Epidermal melanocyte (primary cell): Measurements from ENCODE around the gene KCNJ16.

ENCODE experiments used
- DNase-seq: peaks from one replicate; pipeline ENCODE4 v3.0.0; 2011; ENCODE audit warnings: low spot score; ENCODE audit not compliant: insufficient read length

The KCNJ16 gene

DNA sequence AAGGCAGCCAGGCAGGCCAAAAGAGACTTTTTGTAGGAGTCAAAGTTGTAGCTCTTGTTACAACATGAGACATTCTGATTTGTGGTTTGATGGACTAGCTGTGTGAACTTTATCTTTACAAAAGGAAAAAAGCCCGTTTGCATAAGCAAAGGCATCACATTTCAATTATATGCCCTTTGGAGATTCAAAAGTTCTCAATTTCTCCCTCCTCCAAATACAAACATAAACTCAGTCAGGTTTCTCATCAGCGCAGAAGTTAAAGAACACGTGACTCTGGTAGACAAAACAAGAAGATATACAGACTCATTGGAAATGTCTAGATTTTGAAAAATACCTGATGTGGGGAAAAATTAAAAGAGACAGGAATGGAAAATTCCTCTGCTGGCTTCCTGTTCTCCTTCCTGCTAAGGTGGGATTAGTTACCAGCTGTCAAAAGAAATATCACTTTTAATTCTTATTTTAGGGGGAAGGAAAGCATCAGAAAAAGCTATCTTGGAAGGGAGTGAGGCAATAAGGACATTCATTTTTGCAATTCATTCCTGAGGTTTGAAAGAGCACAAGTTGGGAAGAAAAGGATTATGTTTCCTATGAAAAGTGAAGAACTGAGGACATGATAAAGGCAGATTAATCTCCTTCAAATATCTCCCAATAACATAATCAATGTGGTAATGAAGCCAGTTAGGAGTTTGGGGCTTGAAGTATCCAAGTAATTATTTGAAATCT, 4.6 kb upstream of the KCNJ16 start:
- no peak for DNase-seq

GRCh38 chr17:70071127-70071526, 3.9 kb upstream of the KCNJ16 start:
- no peak for DNase-seq

DNA sequence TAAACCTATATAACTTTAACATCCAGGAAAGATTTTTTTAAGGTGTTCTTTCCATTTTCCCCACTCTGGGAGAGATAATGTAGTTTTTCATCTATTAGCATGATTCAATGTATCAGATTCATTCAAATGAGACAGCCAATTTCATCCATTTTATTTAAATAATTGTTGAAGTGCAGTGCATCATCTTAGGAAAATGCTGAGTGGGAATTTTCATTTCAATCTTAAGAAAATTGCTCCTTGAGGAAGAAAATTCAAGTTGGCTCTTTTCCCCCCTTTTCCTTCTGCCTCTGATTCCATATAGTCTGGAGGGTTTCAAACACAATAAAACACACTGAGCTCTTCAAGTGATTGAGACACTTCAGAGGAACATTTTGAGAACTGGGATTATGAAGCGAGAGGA, 3.4 kb upstream of the KCNJ16 start:
- no peak for DNase-seq

- DNase-seq, result peak; percentile 65
These were observed 2.3 kb upstream of the KCNJ16 start for GRCh38 chr17:70072546-70073309.

DNA sequence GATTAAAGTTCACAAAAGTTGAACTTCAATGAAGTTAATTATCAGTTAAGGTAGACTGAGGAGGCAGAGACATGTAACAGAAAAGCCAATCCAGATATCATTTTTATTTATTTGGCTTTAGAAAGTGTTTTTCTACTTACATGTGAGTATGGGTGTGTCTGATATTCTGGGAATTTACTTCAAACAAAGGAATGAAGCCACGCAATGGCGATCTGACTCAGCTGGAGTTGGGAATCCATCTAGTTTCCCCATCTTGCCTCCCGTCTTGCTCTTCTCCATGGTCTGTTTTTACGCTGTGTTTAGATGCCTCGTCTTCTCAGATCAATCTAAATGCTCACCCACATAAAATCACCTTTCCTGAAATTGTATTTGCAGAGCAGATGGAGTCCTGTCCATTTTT, 1.7 kb upstream of the KCNJ16 start:
- DNase-seq, result no peak

GRCh38 chr17:70073799-70074198, 1.2 kb upstream of the KCNJ16 start:
- DNase-seq, result no peak

DNA sequence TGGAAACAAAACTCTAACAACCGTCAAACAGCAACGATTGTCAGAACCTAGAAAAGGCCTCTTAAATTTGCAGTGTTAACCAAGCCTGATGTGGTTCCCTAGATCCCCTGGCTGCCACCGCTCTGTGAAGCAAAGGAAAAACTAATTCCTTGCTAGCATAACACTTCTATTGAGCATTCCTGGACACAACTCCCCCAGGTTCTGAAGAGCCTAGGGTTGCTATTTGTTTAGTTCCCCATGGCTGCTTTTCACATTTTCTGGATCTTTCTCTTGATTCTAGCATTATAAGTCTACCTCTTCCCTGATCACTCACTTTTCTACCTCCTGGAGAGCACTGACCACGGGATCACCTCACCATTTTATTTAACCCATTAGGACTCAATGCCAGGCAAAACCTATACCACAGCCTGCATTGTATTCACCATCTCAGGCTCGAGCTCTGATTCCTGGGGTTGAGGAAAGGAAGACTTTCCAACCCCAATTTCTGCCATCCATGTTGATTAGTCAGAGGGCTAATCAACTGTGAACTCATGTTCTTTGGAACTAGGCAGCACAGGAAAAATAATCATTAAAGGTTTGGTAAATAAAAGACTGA, 692 bp upstream of the KCNJ16 start:
- no peak for DNase-seq

GRCh38 chr17:70076189-70076588, 1.2 kb downstream of the KCNJ16 start:
- DNase-seq, result no peak

- no peak for DNase-seq
These were observed 1.8 kb downstream of the KCNJ16 start for GRCh38 chr17:70076831-70077230.

DNA sequence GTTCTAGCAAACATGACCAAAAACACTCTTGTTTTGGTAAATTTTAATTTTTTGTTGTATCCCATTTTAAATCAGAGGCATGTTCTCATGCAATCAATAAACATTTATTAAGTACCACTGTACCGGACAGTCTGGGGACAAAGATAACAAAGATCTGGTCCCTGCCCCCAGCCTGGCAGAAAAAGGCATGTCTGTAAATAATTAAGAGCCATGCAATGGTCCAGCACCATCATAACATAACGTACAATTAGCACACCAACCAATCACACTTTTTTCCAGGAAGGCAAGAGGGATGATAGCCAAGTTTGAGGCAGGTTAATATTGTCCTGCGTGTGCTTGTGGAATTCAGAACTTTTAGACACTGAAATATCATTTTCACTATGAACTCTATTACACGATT, 3.5 kb downstream of the KCNJ16 start:
- DNase-seq, result no peak

GRCh38 chr17:70078994-70079531, 4.0 kb downstream of the KCNJ16 start:
- DNase-seq, result no peak

- no peak for DNase-seq
These were observed 5.7 kb downstream of the KCNJ16 start for GRCh38 chr17:70080541-70081347.

DNA sequence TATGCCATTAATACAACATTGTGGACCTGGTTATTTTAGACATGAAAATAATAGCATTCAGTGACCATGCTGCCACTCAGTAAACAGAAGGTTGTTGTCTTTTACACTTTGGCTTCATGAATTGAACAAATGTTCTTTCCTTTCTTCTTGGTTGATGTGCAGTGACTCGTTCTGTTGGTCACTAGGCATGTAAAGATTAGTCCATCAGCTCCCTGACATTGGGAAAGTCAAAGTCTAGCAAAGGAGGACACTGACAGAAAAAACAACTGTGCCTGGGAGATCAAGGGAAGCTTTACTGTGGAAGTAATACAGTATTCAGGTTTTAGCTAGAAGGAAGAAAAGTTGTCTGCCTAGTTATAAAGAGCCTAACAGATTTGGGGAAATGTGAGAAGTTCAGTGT, 6.9 kb downstream of the KCNJ16 start:
- DNase-seq, result no peak

GRCh38 chr17:70084476-70084875, 9.5 kb downstream of the KCNJ16 start:
- DNase-seq, result no peak

DNA sequence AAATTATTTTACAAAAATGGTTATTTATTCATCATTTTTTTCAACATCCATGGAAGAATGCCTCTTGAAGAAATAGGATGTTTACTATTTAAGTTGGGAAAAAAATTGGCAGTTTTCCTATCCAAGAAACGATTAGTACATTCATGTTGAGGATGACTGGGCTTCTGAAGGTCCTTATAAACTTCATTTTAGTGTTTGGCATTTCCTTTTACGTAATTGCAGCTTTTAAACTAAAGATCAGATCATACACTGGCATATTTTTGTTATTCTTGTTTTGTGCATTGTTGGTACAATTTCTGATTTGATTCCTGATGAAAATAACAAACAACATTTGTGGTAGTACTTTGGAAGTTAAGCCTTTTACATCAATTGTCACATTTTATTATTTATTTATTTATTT, 11.5 kb downstream of the KCNJ16 start:
- no peak for DNase-seq

GRCh38 chr17:70089513-70090148, 14.6 kb downstream of the KCNJ16 start:
- DNase-seq, result no peak

DNA sequence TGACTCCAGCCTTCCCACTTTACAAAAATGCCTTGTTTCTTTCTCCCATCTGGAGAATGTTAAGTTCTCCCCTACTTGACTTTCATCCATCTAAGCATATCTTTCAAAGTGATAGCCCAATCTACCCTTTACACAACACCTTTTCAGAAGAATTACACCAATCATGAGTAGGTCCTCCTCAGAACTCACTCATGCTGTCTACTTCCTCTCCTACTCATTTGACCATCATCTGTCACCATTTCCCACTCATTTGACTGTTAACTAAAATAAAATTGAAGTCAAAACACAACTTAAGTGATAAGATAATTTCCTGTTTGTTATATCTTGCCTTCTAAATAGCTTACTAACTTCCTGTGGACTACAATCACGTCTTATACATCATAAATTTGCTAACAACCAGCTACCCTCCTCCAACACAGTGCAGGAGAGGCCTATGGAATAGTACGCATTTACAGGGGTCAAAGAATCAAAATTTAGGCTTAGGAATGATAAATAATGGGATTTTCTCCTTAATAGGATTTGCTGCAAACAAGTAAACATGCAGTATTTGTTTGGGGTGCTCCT, 16.1 kb downstream of the KCNJ16 start:
- no peak for DNase-seq

GRCh38 chr17:70091696-70092095, 16.7 kb downstream of the KCNJ16 start:
- DNase-seq, result no peak

GRCh38 chr17:70093163-70093562, 18.1 kb downstream of the KCNJ16 start:
- no peak for DNase-seq

GRCh38 chr17:70095455-70095854, 20.4 kb downstream of the KCNJ16 start:
- DNase-seq, result no peak

GRCh38 chr17:70096861-70097260, 21.8 kb downstream of the KCNJ16 start:
- no peak for DNase-seq
